Stimulated activated effector memory CD8-positive, alpha-beta T cell treated with anti-CD3 and anti-CD28 coated beads, Interleukin-12 subunit alpha, Interleukin-12 subunit beta, amount 100 ng/mL, for 72 hours (primary cell): ENCODE results near the gene FARP2.
"Not testable (repeated sequence)": the region's sequence is repeated elsewhere in the genome, so short reads cannot be mapped to it uniquely, and the experiment has no call there.

Source experiments
- ATAC-seq: fragments of 150-1000 bp; cut with Tn5 transposase; 2 replicates; pipeline ENCODE4 v1.10.0; 2021
- DNase-seq, 2 donors: peaks; one replicate each; pipeline ENCODE4 v3.0.0; 2021 to 2022; ENCODE audit warnings: low spot score in 2 of 2
- H3K27ac Mint-ChIP-seq: one replicate; pipeline ENCODE4 v1.8.0; 2022; ENCODE audit warnings: mild to moderate bottlenecking, mixed read lengths
- H3K36me3 Mint-ChIP-seq: one replicate; pipeline ENCODE4 v1.8.0; 2022; ENCODE audit warnings: mild to moderate bottlenecking, mixed read lengths
- H3K4me1 Mint-ChIP-seq: one replicate; pipeline ENCODE4 v1.8.0; 2022; ENCODE audit warnings: mixed read lengths
- H3K4me3 Mint-ChIP-seq: one replicate; pipeline ENCODE4 v1.8.0; 2022; ENCODE audit warnings: mild to moderate bottlenecking, mixed read lengths
- H3K9me3 Mint-ChIP-seq: one replicate; pipeline ENCODE4 v1.8.0; 2022; ENCODE audit warnings: mixed read lengths

The FARP2 gene

DNA sequence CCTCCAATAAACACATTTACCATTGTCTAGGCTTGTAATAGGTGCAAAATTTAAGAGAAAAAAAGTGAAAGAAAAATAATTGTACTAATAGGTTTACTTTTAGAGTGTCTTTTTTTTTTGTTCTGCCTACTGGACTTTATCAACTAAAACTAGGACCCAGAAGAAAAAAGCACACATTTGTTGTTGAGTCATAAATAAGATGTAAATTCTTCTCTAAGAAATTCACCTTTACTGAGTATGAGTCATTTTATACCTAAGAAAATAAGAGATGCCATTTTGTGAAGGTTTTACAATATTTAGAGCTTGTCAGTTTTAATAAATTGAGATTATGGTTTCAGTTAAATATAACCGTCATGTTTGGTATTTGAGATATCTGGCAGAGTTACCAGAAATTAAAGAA lies 19.2 kb downstream of the FARP2 start:
- peaks cover 25% of the 10 kb centered on the region for H3K36me3 Mint-ChIP-seq
- H3K4me1 Mint-ChIP-seq: peaks cover 14% of the 10 kb centered on the region
- ATAC-seq: no peak
- H3K27ac Mint-ChIP-seq: no peak overlapping the region
- DNase-seq: no peak
- H3K4me3 Mint-ChIP-seq: no peak overlapping the region
- H3K9me3 Mint-ChIP-seq: no peaks in the 10 kb centered on the region

DNA sequence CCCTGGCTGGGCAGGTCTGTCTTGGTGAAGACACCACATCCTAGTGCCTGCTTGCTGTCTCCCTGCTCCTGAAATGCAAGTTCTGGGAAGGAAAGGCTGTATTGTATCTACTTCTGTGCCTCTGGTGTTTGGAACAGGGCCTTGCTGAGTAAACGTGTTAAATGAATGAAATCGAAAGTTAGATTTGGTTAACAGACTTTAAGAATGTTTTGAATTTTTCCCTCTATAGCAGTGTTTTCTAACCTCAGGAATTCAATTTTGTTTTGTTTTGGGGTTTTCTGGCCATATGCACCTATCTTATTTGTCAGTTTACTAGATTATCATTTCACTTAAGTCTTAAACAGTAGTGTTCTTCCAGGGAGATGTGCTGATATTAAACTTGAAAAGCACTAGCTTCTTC lies 20.7 kb downstream of the FARP2 start:
- peaks cover 25% of the 10 kb centered on the region for H3K36me3 Mint-ChIP-seq
- H3K9me3 Mint-ChIP-seq: no peaks in the 10 kb centered on the region
- ATAC-seq (no peak), DNase-seq (no peak)
- no peak overlapping the region for H3K27ac Mint-ChIP-seq
- H3K4me1 Mint-ChIP-seq: peaks cover 14% of the 10 kb centered on the region
- no peak overlapping the region for H3K4me3 Mint-ChIP-seq

DNA sequence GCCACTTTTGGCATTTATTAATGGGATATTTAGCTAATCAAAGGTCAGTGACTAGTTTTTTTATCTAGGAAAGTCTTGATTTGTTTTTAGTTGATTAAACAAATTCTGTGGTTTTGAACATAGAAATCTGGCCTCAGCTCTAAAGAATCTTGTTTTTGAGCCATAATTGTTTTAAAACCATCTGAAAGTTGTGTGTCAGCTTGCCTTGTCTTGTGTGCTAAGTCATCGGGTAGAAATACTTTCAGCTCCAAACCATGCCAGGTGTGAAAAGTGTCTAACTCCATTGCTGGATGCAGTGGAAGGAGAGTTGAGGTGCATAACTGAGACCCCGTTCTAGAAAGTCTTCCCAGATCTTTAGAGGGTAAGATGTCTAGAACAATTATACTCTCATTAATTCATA lies 22.7 kb downstream of the FARP2 start:
- no peak overlapping the region for H3K4me3 Mint-ChIP-seq
- no peaks in the 10 kb centered on the region for H3K9me3 Mint-ChIP-seq
- H3K27ac Mint-ChIP-seq: no peak overlapping the region
- DNase-seq: no peak
- H3K36me3 Mint-ChIP-seq: peaks cover 19% of the 10 kb centered on the region
- no peak for ATAC-seq
- peaks cover 18% of the 10 kb centered on the region for H3K4me1 Mint-ChIP-seq

DNA sequence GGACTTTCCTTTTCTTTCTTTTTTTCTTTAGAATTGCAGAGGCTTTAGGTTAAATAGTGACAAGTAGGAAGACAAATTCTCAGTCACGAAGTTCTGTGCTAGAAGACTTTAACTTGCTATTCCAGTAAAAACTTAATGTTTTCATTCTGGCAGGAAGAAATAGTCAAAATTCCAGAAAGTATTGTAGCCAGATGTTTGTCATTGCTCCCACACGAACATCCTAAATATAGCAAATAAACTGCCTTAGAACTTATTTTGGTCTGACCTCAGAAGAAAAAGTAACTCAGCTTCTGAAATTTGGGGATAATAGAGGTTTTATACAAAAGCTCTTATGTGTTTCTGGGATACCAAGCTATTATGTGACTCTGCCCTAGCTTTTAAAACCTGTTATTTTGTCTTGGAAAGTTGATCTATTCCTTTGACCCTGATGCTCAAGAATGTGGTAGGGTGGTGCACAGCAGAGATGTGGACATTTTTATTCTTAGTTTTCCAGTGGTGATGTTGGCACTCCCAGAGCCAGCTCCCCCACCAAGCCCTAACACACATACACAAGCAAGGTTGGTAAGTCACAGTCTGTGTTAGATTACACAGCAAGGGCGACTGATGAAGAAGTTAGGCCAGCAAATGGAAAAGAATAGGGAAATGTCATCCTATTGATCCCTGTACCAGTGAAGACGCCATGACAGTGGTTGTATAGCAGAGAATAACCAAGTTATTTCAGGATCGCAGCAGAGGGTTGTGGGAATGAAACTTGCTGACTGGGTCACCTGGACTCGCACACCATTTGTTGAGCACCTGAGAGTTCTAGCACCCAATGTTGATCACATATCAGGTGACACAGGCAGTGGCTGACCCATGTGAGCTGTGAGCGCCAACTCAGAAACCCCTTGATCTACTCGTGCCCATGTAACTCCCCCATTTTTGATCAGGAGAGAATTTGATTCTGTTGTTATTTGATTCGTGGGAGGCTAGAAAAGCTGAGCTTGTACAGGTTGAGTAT lies 23.7 kb downstream of the FARP2 start:
- DNase-seq (no peak), ATAC-seq (no peak)
- Mint-ChIP-seq H3K9me3 (no peaks in the 10 kb centered on the region), H3K27ac (no peak overlapping the region), H3K4me1 (peaks cover 18% of the 10 kb centered on the region), H3K36me3 (peaks cover 10% of the 10 kb centered on the region), H3K4me3 (no peak overlapping the region)

DNA sequence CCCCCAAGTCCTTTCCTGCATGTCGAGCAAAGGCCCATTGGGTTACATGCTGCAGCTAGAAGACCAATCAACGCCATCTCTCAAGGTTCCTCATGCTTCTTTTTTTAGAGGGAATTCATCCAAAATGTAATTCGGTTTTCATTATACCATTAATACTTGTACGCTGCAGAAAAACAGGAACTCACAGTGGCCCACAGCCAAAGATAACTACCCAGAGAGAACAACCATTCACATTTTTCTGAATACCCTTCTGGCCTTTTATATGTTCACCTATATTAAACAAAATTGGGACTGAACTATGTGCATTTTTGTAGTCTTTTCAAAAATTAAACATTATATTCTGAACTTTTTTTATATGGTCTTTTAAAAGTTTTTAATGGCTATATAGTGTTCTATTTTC lies 25.8 kb downstream of the FARP2 start:
- ATAC-seq: no peak
- Mint-ChIP-seq H3K4me1 (peaks cover 13% of the 10 kb centered on the region), H3K27ac (no peak overlapping the region), H3K36me3 (no peaks in the 10 kb centered on the region), H3K4me3 (no peak overlapping the region), H3K9me3 (no peaks in the 10 kb centered on the region)
- no peak for DNase-seq

DNA sequence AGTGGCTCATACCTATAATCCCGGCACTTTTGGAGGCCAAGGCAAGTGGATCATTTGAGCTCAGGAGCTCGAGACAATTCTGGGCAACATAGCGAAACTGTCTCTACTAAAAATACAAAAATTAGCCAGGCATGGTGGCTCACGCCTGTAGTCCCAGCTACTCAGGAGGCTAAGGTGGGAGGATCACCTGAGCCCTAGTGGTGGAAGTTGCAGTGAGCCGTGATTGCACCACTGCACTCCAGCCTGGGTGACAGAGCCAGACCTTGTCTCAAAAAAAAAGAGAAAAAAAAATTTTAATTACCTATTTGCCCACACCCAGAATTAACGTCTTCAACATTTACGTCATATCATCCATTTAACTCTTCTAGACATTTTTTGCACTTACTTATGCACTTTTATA lies 29.4 kb downstream of the FARP2 start:
- peaks cover 10% of the 10 kb centered on the region for H3K4me1 Mint-ChIP-seq

DNA sequence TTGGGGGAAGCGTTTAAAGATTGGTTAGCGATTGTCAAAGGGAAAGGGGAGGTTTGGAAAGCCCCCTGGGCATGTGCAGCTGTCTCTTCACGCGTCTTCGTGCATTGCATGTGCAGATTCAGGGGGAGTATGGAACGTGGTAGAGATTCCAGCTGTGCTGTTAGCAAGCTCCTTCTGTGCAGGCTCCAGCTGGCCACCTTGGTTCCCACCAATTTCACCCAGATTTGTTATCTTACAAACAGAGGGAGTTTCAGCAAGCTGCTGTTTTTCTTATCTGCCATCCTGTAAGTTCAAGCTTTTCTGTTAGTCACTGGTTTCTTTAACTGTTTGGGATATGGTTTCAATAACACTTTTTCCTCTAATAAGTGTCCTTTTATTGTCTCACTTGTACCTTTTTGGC lies 30.4 kb downstream of the FARP2 start:
- DNase-seq: no peak
- no peaks in the 10 kb centered on the region for H3K36me3 Mint-ChIP-seq
- no peak overlapping the region for H3K27ac Mint-ChIP-seq
- H3K4me3 Mint-ChIP-seq: no peak overlapping the region
- ATAC-seq: no peak
- H3K4me1 Mint-ChIP-seq: peaks cover 17% of the 10 kb centered on the region
- H3K9me3 Mint-ChIP-seq: no peaks in the 10 kb centered on the region

More for the DNA sequence above, 29.4 kb downstream of the FARP2 start:
- not testable (repeated sequence) for H3K9me3 Mint-ChIP-seq, H3K4me3 Mint-ChIP-seq, H3K36me3 Mint-ChIP-seq, ATAC-seq, DNase-seq, H3K27ac Mint-ChIP-seq

DNA sequence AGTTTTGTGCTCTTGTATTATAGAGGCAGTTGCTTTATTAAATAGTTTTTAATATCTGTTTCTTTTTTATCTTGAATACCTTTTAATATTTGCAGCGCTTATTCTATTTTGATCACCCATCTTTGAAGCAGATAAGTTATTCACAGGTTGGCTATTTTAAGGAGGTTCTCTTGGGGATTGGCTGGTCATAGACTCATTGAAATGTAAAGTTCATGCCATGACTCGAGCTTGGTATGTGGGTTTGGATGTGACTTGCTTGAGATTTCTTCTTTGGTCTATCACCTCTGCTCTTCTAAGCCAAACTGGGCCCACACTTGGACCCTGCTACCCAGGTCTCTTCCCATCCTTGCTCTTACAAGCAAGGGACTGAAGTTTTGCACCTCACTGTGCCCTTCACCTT lies 33.6 kb downstream of the FARP2 start:
- H3K27ac Mint-ChIP-seq: no peak overlapping the region
- ATAC-seq (peak; percentile 48), DNase-seq (no peak)
- no peaks in the 10 kb centered on the region for H3K9me3 Mint-ChIP-seq
- no peaks in the 10 kb centered on the region for H3K36me3 Mint-ChIP-seq
- H3K4me3 Mint-ChIP-seq: no peak overlapping the region
- H3K4me1 Mint-ChIP-seq: peaks cover 12% of the 10 kb centered on the region

DNA sequence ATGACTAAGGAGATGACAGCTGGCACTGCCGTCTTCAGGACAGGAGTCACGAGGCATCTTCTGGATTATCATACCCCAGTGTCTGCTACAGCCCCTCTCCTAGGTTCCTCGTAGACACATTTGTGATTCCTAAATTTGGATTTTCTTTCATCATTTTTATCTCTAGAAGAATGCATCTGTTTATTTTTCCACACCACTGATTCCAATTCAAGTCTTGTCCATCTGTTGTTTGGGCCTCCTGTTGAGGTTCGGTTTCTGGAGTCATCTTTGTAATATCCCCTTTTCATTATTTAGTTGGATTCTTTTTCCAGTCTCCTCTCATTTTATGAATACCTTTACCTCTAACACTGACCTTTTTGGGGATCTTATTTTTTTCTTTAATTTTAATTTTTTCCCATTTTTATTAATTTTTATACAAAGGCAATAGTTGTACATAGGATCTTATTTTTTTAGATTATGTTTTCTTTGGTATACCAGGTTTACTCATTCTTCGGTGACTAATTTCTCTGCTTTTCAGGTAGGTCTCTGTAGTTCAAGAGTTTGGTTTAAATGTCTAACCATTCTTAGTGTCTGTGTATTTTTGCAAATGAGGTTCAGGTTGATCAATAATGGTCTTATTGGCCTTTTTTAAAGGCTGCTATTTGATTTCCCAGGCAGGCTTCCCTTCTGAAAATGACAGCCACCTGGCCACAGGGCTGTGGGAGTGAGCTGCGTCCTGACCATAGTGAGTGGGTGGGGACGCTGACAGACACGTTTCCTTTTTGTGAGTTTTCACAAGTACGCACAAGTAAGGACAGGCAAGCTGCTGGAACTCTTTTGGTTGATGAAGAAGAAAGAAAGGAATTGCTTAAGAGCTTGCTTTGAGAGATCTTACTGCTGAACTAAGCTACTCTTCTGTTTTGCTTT lies 34.5 kb downstream of the FARP2 start:
- ATAC-seq: peak; percentile 78
- peaks cover 12% of the 10 kb centered on the region for H3K4me1 Mint-ChIP-seq
- no peak overlapping the region for H3K27ac Mint-ChIP-seq
- no peak for DNase-seq
- no peaks in the 10 kb centered on the region for H3K9me3 Mint-ChIP-seq
- H3K36me3 Mint-ChIP-seq: peaks cover 5% of the 10 kb centered on the region
- H3K4me3 Mint-ChIP-seq: no peak overlapping the region

DNA sequence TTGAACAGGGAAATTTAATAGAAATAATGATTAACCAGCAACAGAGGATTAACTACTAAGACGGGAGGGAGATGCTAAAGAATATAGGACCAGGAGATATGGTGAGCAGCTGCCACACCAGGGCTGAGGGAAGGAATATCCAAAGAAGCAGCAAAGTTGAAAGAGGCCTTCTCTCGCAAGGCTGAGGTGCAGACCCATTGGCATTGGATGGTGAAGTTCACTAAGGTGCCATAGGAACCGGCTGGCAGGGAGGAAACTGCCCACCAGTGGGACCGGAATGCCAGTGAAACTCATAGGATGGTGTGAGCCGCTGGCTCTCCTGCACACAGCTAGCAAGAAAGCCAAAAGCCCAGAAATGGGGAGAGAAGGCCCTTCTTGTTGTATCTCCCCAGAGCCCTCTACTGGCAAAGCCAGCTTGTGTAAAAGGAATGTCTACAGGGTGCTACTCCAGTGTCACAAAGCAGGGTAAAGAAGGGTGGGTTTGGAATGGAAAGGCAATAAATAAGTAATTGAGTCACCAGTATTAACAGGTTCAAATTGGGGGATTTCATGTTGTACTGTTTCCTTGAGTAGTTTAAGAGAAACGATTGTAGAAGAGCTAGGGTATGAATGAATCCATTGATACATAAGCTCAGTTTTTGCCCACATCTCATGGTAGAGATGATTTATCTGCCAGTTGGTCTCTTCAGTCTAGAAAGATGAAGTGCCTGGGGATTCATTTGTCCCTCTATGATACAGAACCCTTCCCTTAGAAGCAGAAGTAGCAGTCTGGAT lies 36.0 kb downstream of the FARP2 start:
- no peak for ATAC-seq
- DNase-seq: no peak
- peaks cover 12% of the 10 kb centered on the region for H3K4me1 Mint-ChIP-seq

DNA sequence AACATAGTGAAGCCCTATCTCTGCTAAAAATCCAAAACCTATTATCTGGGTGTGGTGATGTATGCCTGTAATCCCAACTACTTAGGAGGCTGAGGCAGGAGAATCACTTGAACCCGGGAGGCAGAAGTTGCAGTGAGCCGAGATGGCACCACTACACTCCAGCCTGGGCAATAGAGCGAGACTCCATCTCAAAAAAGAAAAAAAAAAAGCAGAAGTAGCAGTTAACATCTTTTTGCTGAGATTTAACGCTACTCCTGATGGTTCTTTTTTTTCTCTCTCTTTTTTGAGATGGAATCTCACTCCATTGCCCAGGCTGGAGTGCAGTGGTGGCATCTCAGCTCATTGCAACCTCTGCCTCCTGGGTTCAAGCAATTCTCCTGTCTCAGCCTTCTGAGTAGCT lies 36.7 kb downstream of the FARP2 start:
- not testable (repeated sequence) for H3K9me3 Mint-ChIP-seq, ATAC-seq
- H3K4me1 Mint-ChIP-seq: peaks cover 12% of the 10 kb centered on the region

More for the DNA sequence above, 36.0 kb downstream of the FARP2 start:
- Mint-ChIP-seq H3K36me3 (peaks cover 8% of the 10 kb centered on the region), H3K27ac (no peak overlapping the region), H3K4me3 (no peak overlapping the region), H3K9me3 (no peaks in the 10 kb centered on the region)

DNA sequence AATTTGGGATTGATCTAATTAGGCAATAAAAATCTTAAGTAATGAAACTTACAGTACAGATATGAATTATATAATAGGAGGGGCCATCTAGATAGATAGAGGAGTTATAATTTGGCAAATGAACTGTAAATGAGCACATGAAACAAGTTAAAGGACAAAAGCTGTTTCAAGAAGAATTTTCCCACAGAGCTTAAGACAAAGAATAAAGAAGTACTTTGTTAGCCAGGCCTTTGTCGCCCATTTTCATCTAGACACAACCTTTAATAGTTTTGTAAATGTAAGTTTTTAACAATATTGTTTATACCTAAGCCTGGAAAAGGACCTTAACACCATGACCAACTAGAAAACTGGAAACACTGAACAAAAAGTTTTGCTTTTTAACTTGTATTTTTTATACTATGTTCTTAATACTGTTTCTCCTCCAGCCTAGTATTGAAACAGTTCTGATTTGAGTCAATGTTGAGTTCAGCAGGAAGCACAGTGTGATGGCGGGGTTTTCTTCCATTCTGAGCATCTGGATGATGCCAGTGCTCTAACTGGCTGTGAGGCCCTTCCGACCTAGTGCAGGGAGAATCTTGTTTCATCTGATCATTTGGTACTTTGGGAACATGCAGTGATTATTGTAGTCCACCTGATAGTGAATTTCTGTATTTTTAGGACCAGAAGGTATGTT lies 37.6 kb downstream of the FARP2 start:
- DNase-seq (no peak), ATAC-seq (peak; percentile 65)
- H3K36me3 Mint-ChIP-seq: peaks cover 8% of the 10 kb centered on the region
- no peaks in the 10 kb centered on the region for H3K9me3 Mint-ChIP-seq
- H3K4me1 Mint-ChIP-seq: peaks cover 12% of the 10 kb centered on the region
- H3K4me3 Mint-ChIP-seq: no peak overlapping the region
- H3K27ac Mint-ChIP-seq: peak overlapping the region; percentile 6

More for the DNA sequence above, 36.7 kb downstream of the FARP2 start:
- H3K36me3 Mint-ChIP-seq, H3K27ac Mint-ChIP-seq, H3K4me3 Mint-ChIP-seq, DNase-seq: not testable (repeated sequence)

DNA sequence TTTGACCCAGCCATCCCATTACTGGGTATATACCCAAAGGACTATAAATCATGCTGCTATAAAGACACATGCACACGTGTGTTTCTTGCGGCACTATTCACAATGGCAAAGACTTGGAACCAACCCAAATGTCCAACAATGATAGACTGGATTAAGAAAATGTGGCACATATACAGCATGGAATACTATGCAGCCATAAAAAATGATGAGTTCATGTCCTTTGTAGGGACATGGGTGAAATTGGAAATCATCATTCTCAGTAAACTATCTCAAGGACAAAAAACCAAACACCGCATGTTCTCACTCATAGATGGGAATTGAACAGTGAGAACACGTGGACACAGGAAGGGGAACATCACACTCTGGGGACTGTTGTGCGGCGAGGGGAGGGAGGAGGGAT lies 40.7 kb downstream of the FARP2 start:
- H3K9me3 Mint-ChIP-seq, DNase-seq, H3K4me3 Mint-ChIP-seq, ATAC-seq, H3K27ac Mint-ChIP-seq, H3K36me3 Mint-ChIP-seq, H3K4me1 Mint-ChIP-seq: not testable (repeated sequence)
